PC-9 (cell line): ENCODE data around the gene KRT76. TPM values are rescaled to one million over a fixed set of nuclear protein-coding genes. Genes with fewer than 3 reads are reported as not detected.

Experiments
- BruUV-seq: library from RNA; stranded (reverse); fragments of 400-500 nt; replicated peaks from 2 replicates; lab custom pipeline; 2021; lab: Mats Ljungman, UMichigan
- CTCF ChIA-PET: fragments of 300-600 bp; sonication (Branson Sonifier 250); formaldehyde crosslinking; loops from one replicate; lab custom pipeline; 2022; ENCODE audit warnings: antibody characterized with exemption; lab: Charles Lee
- POLR2A ChIA-PET: fragments of 300-600 bp; sonication (Branson Sonifier 250); formaldehyde crosslinking; loops from one replicate; lab custom pipeline; 2022; ENCODE audit warnings: antibody characterized with exemption; ENCODE audit not compliant: unreplicated experiment; lab: Charles Lee
- DNase-seq, 2 experiments: peaks; one replicate each; pipeline versions ENCODE4 v3.0.0 to v3.0.0-alpha.2; 2015 to 2022; ENCODE audit warnings: mixed read lengths in 1 of 2
- H2AFZ ChIP-seq: fragments of 200-600 bp; sonication (generic); 2 replicates; pipeline ENCODE4 v1.8.1; 2017; ENCODE audit warnings: antibody characterized with exemption
- H3F3A ChIP-seq: fragments of 200-600 bp; sonication (generic); 2 replicates; pipeline ENCODE4 v1.8.1; 2017; ENCODE audit warnings: antibody characterized with exemption, mild to moderate bottlenecking, low read depth; ENCODE audit not compliant: insufficient read depth
- H3K27ac ChIP-seq: fragments of 200-600 bp; sonication (generic); 2 replicates; pipeline ENCODE4 v1.6.1; 2016; ENCODE audit warnings: mixed run types
- H3K27me3 ChIP-seq: fragments of 200-600 bp; sonication (generic); 2 replicates; pipeline ENCODE4 v1.6.1; 2016; ENCODE audit warnings: low read depth, mixed run types; ENCODE audit not compliant: insufficient read depth
- H3K36me3 ChIP-seq: fragments of 200-600 bp; sonication (generic); 2 replicates; pipeline ENCODE4 v1.6.1; 2016; ENCODE audit warnings: low read depth, mixed run types
- H3K4me1 ChIP-seq: fragments of 200-600 bp; sonication (generic); replicated peaks from 2 replicates; pipeline ENCODE4 v1.6.1; 2016; ENCODE audit warnings: mixed run types; ENCODE audit not compliant: insufficient read depth
- H3K4me2 ChIP-seq: fragments of 200-600 bp; sonication (generic); 2 replicates; pipeline ENCODE4 v1.6.1; 2017; ENCODE audit warnings: mixed run types
- H3K4me3 ChIP-seq: fragments of 200-600 bp; sonication (generic); 2 replicates; pipeline ENCODE4 v1.6.1; 2016; ENCODE audit warnings: mixed run types
- H3K79me2 ChIP-seq: fragments of 200-600 bp; sonication (generic); 2 replicates; pipeline ENCODE4 v1.6.1; 2017; ENCODE audit warnings: low read depth, mixed run types
- H3K9me2 ChIP-seq: fragments of 200-600 bp; sonication (generic); 2 replicates; pipeline ENCODE4 v1.8.1; 2017; ENCODE audit warnings: mild to moderate bottlenecking; ENCODE audit not compliant: insufficient read depth
- H3K9me3 ChIP-seq: fragments of 200-600 bp; sonication (generic); 2 replicates; pipeline ENCODE4 v1.8.1; 2016; ENCODE audit warnings: low read depth; ENCODE audit not compliant: insufficient read depth
- H4K20me1 ChIP-seq: fragments of 200-600 bp; sonication (generic); 2 replicates; pipeline ENCODE4 v1.8.1; 2017; ENCODE audit not compliant: insufficient read depth
- EZH2 ChIP-seq: fragments of 200-600 bp; sonication (generic); IDR thresholded peaks from 2 replicates; pipeline ENCODE4 v1.8.0; 2017; ENCODE audit warnings: antibody characterized with exemption, low read depth
- intact Hi-C: fragments of 100-400 bp; cut with micrococcal nuclease; formaldehyde crosslinking; loops from one replicate; pipeline ENCODE4 v1.10.0; 2022; ENCODE audit not compliant: unreplicated experiment
- total RNA-seq: library from RNA; stranded (reverse); gene quantifications from 2 replicates; pipeline ENCODE4 v1.2.3, GENCODE V29; 2021
- TF ChIP-seq, protein P1 (sequence below): fragments of 200-600 bp; sonication (generic); conservative IDR thresholded peaks from 2 replicates; pipeline ENCODE4 v1.6.1; 2017; ENCODE audit warnings: mixed run types, antibody characterized with exemption, mild to moderate bottlenecking, moderate library complexity

KRT76 gene
- total RNA-seq, 1 experiment from 2014 or later, result not detected

DNA sequence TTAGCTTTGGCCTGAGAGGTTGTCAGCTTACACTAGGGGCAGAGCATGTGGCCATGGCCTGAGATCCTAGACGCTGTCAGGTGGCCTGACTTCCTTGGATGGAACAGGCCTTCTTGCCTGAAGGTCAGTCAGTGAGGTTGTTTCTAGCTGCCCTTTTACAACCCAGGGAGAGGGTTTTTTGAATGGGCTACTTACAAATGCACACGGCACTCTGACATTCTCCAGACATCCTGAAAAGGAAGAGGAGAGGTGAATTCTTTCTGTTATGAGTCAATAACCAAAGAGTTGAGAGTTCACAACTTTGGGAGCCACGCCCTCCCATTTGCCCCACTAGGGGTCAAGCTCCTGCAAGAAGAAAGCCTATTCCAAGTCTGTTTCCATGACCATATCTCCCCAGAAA lies 7.8 kb downstream of the KRT76 start:
- Histone ChIP-seq H4K20me1 (no peaks in the 10 kb centered on the region), H2AFZ (no peak overlapping the region), H3K79me2 (no peaks in the 10 kb centered on the region), H3K4me2 (0 out of 2 replicates have a peak overlapping the region, but pooled peaks have one; percentile 16), H3K4me1 (0 out of 2 replicates have a peak, but pooled peaks cover 5% of the 10 kb centered on the region), H3K27me3 (no peaks in the 10 kb centered on the region), H3K9me3 (no peaks in the 10 kb centered on the region; the same call in 1 of the 2 replicates), H3K36me3 (no peaks in the 10 kb centered on the region), H3K4me3 (no peak overlapping the region), H3K9me2 (no peaks in the 10 kb centered on the region), H3K27ac (no peak overlapping the region), H3F3A (no peaks in the 10 kb centered on the region)
- TF ChIP-seq, protein P1, sequence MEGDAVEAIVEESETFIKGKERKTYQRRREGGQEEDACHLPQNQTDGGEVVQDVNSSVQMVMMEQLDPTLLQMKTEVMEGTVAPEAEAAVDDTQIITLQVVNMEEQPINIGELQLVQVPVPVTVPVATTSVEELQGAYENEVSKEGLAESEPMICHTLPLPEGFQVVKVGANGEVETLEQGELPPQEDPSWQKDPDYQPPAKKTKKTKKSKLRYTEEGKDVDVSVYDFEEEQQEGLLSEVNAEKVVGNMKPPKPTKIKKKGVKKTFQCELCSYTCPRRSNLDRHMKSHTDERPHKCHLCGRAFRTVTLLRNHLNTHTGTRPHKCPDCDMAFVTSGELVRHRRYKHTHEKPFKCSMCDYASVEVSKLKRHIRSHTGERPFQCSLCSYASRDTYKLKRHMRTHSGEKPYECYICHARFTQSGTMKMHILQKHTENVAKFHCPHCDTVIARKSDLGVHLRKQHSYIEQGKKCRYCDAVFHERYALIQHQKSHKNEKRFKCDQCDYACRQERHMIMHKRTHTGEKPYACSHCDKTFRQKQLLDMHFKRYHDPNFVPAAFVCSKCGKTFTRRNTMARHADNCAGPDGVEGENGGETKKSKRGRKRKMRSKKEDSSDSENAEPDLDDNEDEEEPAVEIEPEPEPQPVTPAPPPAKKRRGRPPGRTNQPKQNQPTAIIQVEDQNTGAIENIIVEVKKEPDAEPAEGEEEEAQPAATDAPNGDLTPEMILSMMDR, result no peak
- TF ChIP-seq EZH2, result no peak
- no TSS peak for BruUV-seq
- ChIA-PET CTCF (no interaction called here), POLR2A (no interaction called here)
- DNase-seq, result peak in 1 of 2 experiments; percentile 36
- intact Hi-C loops, result no loop called here

DNA sequence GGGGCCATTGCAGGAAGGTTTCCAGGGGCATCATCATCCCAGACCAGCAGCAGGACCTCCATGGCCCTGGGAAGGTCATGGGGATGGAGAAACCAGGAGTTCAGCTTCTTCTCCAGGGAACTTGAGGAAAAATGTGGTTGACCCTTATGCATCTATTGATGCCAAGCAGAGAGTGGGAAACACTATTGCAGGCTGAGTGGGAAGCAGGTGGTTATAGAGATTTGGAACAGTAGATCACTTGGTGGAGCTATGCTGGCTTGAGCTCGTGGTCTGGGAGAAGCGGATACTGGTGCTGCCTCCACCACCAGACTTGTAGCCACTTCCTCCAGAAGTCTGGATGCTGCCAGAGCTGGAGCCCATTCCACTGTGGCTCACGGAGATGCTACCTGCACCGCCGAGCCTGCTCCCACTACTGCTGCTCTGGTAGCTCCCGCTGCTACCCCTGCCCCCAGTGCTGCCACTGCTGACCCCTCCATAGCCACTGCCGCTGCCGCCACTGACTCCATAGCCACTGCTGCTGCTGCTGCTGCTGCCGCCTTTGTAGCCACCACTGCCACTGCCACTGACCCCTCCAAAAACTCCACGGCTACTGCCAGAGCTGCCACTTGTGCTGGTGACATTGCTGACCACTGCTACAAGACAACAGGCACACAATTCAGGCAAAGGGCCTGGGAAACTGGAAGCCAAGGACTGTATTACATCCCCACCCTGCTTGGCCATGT lies 8.5 kb downstream of the KRT76 start:
- TF ChIP-seq, protein P1, result no peak
- no peak for TF ChIP-seq EZH2
- H3K9me2 ChIP-seq, result no peaks in the 10 kb centered on the region
- no peaks in the 10 kb centered on the region; the same call in 1 of the 2 replicates for H3K9me3 ChIP-seq
- no peak overlapping the region for H3K4me2 ChIP-seq
- H3K36me3 ChIP-seq, result no peaks in the 10 kb centered on the region
- ChIA-PET CTCF (no interaction called here), POLR2A (no interaction called here)
- intact Hi-C loops, result no loop called here
- no peaks in the 10 kb centered on the region for H3K27me3 ChIP-seq
- no peak for DNase-seq
- H3K79me2 ChIP-seq, result no peaks in the 10 kb centered on the region
- no peaks in the 10 kb centered on the region for H3F3A ChIP-seq
- no TSS peak for BruUV-seq
- no peaks in the 10 kb centered on the region for H4K20me1 ChIP-seq
- 0 out of 2 replicates have a peak, but pooled peaks cover 5% of the 10 kb centered on the region for H3K4me1 ChIP-seq
- no peak overlapping the region for H3K27ac ChIP-seq
- H2AFZ ChIP-seq, result no peak overlapping the region
- H3K4me3 ChIP-seq, result no peak overlapping the region

DNA sequence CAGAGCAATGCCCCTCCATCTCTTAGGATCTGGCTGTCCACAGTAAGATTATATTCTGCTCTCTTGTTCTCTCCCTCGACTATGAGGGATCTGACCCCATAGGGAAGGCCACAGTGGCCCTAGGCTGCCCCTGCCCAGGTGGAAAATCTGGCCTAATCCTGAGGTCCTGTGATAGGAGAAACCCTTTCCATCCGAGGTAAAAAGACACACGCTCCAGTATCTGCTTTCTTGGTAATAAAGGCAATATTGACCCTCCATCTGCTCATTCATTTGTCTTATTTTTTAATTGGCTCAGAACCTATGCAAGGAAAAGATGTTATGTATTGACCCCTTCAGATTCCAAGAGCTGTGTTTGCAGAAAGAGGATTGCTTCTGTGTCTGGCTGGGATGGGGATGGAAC lies 9.7 kb downstream of the KRT76 start:
- Histone ChIP-seq H3K27ac (no peak overlapping the region), H3K27me3 (no peaks in the 10 kb centered on the region), H3K79me2 (no peaks in the 10 kb centered on the region), H3K9me2 (no peaks in the 10 kb centered on the region), H3K4me1 (0 out of 2 replicates have a peak, but pooled peaks cover 5% of the 10 kb centered on the region), H3K9me3 (no peaks in the 10 kb centered on the region; the same call in none of the 2 replicates), H3K4me2 (no peak overlapping the region), H4K20me1 (no peaks in the 10 kb centered on the region), H2AFZ (no peak overlapping the region), H3F3A (no peaks in the 10 kb centered on the region), H3K4me3 (no peak overlapping the region), H3K36me3 (no peaks in the 10 kb centered on the region)
- CTCF ChIA-PET, result no interaction called here
- no peak for DNase-seq
- no TSS peak for BruUV-seq
- POLR2A ChIA-PET, result no interaction called here
- TF ChIP-seq, protein P1, result no peak
- TF ChIP-seq EZH2, result no peak
- intact Hi-C loops, result no loop called here
